Neural cell (in vitro differentiated cells): ENCODE results near the gene TACR2. TPM values are rescaled to one million over a fixed set of nuclear protein-coding genes. Genes with fewer than 3 reads are reported as not detected.

ENCODE experiments used
- H2AFZ ChIP-seq: fragments of 200-600, 300-800 bp; sonication (generic), shearing (Covaris generic); 2 replicates; pipeline ENCODE4 v1.6.0; 2014; ENCODE audit warnings: low read depth, mild to moderate bottlenecking, antibody characterized with exemption, low read length, moderate library complexity
- H3F3A ChIP-seq: fragments of 200-600 bp; shearing (Covaris generic); 2 replicates; pipeline ENCODE4 v1.6.1; 2016; ENCODE audit warnings: mild to moderate bottlenecking, moderate library complexity, mixed read lengths, antibody characterized with exemption, low read length; ENCODE audit not compliant: insufficient read depth, poor library complexity, severe bottlenecking
- H3K27ac ChIP-seq: fragments of 200-600, 300-800 bp; sonication (generic), shearing (Covaris generic); 2 replicates; pipeline ENCODE4 v1.5.1; 2014; ENCODE audit warnings: mild to moderate bottlenecking, low read length, moderate library complexity
- H3K27me3 ChIP-seq: fragments of 300-800, 200-600 bp; sonication (generic), shearing (Covaris generic); 2 replicates; pipeline ENCODE4 v1.6.0; 2014; ENCODE audit warnings: mild to moderate bottlenecking, low read depth, low read length, moderate library complexity; ENCODE audit not compliant: insufficient read depth
- H3K36me3 ChIP-seq: fragments of 300-800, 200-600 bp; sonication (generic), shearing (Covaris generic); 2 replicates; pipeline ENCODE4 v1.5.1; 2014; ENCODE audit warnings: mild to moderate bottlenecking, antibody characterized with exemption, low read length, moderate library complexity; ENCODE audit not compliant: insufficient read depth
- H3K4me2 ChIP-seq: fragments of 300-800, 200-600 bp; sonication (generic), shearing (Covaris generic); 2 replicates; pipeline ENCODE4 v1.6.0; 2014; ENCODE audit warnings: mild to moderate bottlenecking, low read length
- H3K4me3 ChIP-seq: fragments of 300-800, 200-600 bp; sonication (generic), shearing (Covaris generic); 2 replicates; pipeline ENCODE4 v1.5.1; 2014; ENCODE audit warnings: mild to moderate bottlenecking, low read length, moderate library complexity
- H3K79me2 ChIP-seq: fragments of 200-600 bp; shearing (Covaris generic); replicated peaks from 2 replicates; pipeline ENCODE4 v1.6.0; 2014; ENCODE audit warnings: mild to moderate bottlenecking, low read length, moderate library complexity; ENCODE audit not compliant: insufficient read depth
- H3K9ac ChIP-seq: fragments of 300-800, 200-600 bp; sonication (generic), shearing (Covaris generic); 2 replicates; pipeline ENCODE4 v1.6.1; 2016; ENCODE audit warnings: mild to moderate bottlenecking, low read length, mixed read lengths
- H3K9me2 ChIP-seq: fragments of 200-600 bp; shearing (Covaris generic); 2 replicates; pipeline ENCODE4 v1.6.1; 2016; ENCODE audit warnings: mild to moderate bottlenecking, low read length, mixed read lengths; ENCODE audit not compliant: insufficient read depth
- H3K9me3 ChIP-seq: fragments of 200-600, 300-800 bp; sonication (generic), shearing (Covaris generic); 2 replicates; pipeline ENCODE4 v1.6.1; 2016; ENCODE audit warnings: mild to moderate bottlenecking, mixed run types, low read length, moderate library complexity, mixed read lengths
- H4K20me1 ChIP-seq: fragments of 200-600 bp; shearing (Covaris generic); 2 replicates; pipeline ENCODE4 v1.6.1; 2016; ENCODE audit warnings: mild to moderate bottlenecking, mixed run types; ENCODE audit not compliant: insufficient read depth
- MXI1 ChIP-seq: fragments of 450-650 bp; conservative IDR thresholded peaks from 2 replicates; pipeline ENCODE4 v1.6.1; 2014; ENCODE audit warnings: antibody characterized with exemption, mild to moderate bottlenecking; ENCODE audit not compliant: poor library complexity, severe bottlenecking
- POLR2AphosphoS5 ChIP-seq: IDR thresholded peaks from 2 replicates; pipeline ENCODE4 v1.6.1; 2012
- RAD21 ChIP-seq: fragments of 450-650 bp; conservative IDR thresholded peaks from 2 replicates; pipeline ENCODE4 v1.6.1; 2014; ENCODE audit warnings: antibody characterized with exemption, mild to moderate bottlenecking, moderate library complexity
- SMC3 ChIP-seq: fragments of 450-650 bp; conservative IDR thresholded peaks from 2 replicates; pipeline ENCODE4 v1.6.1; 2014; ENCODE audit warnings: antibody characterized with exemption, mild to moderate bottlenecking, moderate library complexity; ENCODE audit not compliant: poor library complexity
- TAF1 ChIP-seq: IDR thresholded peaks from 2 replicates; pipeline ENCODE4 v1.6.1; 2012; ENCODE audit warnings: low read depth
- polyA plus RNA-seq: library from polyadenylated mRNA; depleted of rRNA; stranded (reverse); fragments of >200 nt; gene quantifications from 2 replicates; pipeline ENCODE4 v1.2.3, GENCODE V29; 2014
- TF ChIP-seq, protein P1 (sequence below): fragments of 450-650 bp; IDR thresholded peaks from 2 replicates; pipeline ENCODE4 v1.5.1; 2014; ENCODE audit warnings: antibody characterized with exemption, mild to moderate bottlenecking, moderate library complexity; ENCODE audit not compliant: poor library complexity, severe bottlenecking
- TF ChIP-seq, protein P2 (sequence below): IDR thresholded peaks from 2 replicates; pipeline ENCODE4 v1.6.1; 2012; ENCODE audit warnings: borderline replicate concordance

The TACR2 gene
- polyA plus RNA-seq, 1 donor from 2014 or later, result not detected

DNA sequence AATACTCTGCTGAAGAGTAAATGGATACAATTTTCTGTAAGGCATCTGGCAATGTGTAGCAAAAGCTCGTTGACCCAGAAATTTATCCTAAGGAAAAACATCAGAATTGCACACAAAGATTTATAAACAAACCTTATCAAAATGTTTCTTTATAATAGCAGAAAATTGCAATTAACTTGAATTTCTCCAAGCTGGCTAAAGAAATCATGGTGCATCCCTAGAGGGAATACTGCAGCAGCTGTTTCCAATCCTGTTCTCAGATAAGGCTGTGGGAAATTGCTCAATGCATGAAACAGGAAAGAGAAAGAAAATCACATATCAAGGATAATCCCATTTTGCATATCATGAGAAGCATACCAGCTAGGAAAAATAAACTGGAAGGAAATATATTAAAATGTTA lies 18.7 kb downstream of the TACR2 start:
- no peaks in the 10 kb centered on the region for H3F3A ChIP-seq
- H3K4me3 ChIP-seq, result no peak overlapping the region
- no peaks in the 10 kb centered on the region for H3K9me2 ChIP-seq
- H3K36me3 ChIP-seq, result peaks cover 9% of the 10 kb centered on the region
- H3K27me3 ChIP-seq, result no peaks in the 10 kb centered on the region
- no peak overlapping the region for H2AFZ ChIP-seq
- H3K9me3 ChIP-seq, result no peaks in the 10 kb centered on the region
- no peaks in the 10 kb centered on the region for H3K79me2 ChIP-seq
- no peaks in the 10 kb centered on the region for H4K20me1 ChIP-seq
- no peak overlapping the region for H3K4me2 ChIP-seq
- H3K9ac ChIP-seq, result no peak overlapping the region
- no peak overlapping the region for H3K27ac ChIP-seq
- TF ChIP-seq MXI1, result no peak
- no peak for TF ChIP-seq POLR2AphosphoS5
- no peak for TF ChIP-seq RAD21
- TF ChIP-seq SMC3, result no peak
- no peak for TF ChIP-seq TAF1

DNA sequence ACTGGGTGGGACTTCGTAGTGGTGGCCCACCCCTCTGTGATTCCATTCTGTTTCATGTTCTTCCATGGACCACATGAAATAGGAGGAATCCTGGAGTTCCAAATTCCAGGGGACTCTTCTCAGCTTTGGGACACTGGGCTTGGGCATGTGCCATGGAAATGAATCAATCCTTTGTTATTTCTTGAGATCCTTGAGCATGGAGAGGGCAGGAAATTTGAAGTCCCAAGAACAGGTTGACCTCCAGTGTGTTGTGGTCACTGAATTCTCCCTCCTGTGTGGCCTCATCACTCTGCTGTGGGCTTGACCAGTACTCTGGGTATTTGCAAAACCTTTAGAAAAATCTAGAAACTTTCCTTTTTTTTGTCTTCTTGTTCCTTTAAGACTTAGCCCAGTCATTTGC lies 22.7 kb downstream of the TACR2 start:
- no peak overlapping the region for H3K9ac ChIP-seq
- no peaks in the 10 kb centered on the region for H3K79me2 ChIP-seq
- no peak for TF ChIP-seq SMC3
- H3K4me2 ChIP-seq, result no peak overlapping the region
- H4K20me1 ChIP-seq, result no peaks in the 10 kb centered on the region
- H3F3A ChIP-seq, result no peaks in the 10 kb centered on the region
- no peaks in the 10 kb centered on the region for H3K9me3 ChIP-seq
- H2AFZ ChIP-seq, result no peak overlapping the region
- H3K36me3 ChIP-seq, result peaks cover 9% of the 10 kb centered on the region
- no peaks in the 10 kb centered on the region for H3K9me2 ChIP-seq
- no peak overlapping the region for H3K4me3 ChIP-seq
- no peak overlapping the region for H3K27ac ChIP-seq
- H3K27me3 ChIP-seq, result no peaks in the 10 kb centered on the region

DNA sequence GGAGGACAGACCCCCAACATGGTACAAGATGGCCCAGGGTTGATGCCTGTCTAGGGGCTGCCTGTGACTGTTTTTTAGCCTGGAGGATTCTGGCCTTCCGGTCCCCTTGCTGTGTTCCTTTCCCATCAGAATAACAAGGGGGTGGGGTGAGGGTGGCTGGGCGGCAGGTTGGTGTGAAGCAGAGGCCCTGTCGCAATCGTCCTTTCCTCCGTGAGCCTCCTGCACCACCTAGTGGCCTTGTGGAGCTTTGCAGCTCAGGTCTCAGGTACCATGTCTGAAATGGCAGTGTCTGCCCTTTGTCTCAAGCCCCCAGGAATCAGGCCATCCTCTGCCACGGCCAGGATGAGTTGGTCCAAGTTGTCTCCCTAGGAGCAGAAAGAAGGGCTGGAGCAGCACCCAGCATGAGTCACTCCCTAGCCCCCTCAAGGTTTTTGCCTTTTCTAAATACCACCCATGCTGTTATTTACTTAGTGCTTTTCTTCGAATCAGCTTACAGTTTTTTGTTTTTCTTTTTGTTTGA lies 24.2 kb downstream of the TACR2 start:
- no peaks in the 10 kb centered on the region for H3K79me2 ChIP-seq
- peak overlapping the region; percentile 24 for H3K27ac ChIP-seq
- H3K9me2 ChIP-seq, result no peaks in the 10 kb centered on the region
- H3K9ac ChIP-seq, result peak overlapping the region; percentile 55
- no peaks in the 10 kb centered on the region for H3K9me3 ChIP-seq
- TF ChIP-seq RAD21 (peak; percentile 99), SMC3 (peak; percentile 98), POLR2AphosphoS5 (no peak)
- TF ChIP-seq, protein P1, sequence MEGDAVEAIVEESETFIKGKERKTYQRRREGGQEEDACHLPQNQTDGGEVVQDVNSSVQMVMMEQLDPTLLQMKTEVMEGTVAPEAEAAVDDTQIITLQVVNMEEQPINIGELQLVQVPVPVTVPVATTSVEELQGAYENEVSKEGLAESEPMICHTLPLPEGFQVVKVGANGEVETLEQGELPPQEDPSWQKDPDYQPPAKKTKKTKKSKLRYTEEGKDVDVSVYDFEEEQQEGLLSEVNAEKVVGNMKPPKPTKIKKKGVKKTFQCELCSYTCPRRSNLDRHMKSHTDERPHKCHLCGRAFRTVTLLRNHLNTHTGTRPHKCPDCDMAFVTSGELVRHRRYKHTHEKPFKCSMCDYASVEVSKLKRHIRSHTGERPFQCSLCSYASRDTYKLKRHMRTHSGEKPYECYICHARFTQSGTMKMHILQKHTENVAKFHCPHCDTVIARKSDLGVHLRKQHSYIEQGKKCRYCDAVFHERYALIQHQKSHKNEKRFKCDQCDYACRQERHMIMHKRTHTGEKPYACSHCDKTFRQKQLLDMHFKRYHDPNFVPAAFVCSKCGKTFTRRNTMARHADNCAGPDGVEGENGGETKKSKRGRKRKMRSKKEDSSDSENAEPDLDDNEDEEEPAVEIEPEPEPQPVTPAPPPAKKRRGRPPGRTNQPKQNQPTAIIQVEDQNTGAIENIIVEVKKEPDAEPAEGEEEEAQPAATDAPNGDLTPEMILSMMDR, result peak; percentile 98
- TF ChIP-seq, protein P2, sequence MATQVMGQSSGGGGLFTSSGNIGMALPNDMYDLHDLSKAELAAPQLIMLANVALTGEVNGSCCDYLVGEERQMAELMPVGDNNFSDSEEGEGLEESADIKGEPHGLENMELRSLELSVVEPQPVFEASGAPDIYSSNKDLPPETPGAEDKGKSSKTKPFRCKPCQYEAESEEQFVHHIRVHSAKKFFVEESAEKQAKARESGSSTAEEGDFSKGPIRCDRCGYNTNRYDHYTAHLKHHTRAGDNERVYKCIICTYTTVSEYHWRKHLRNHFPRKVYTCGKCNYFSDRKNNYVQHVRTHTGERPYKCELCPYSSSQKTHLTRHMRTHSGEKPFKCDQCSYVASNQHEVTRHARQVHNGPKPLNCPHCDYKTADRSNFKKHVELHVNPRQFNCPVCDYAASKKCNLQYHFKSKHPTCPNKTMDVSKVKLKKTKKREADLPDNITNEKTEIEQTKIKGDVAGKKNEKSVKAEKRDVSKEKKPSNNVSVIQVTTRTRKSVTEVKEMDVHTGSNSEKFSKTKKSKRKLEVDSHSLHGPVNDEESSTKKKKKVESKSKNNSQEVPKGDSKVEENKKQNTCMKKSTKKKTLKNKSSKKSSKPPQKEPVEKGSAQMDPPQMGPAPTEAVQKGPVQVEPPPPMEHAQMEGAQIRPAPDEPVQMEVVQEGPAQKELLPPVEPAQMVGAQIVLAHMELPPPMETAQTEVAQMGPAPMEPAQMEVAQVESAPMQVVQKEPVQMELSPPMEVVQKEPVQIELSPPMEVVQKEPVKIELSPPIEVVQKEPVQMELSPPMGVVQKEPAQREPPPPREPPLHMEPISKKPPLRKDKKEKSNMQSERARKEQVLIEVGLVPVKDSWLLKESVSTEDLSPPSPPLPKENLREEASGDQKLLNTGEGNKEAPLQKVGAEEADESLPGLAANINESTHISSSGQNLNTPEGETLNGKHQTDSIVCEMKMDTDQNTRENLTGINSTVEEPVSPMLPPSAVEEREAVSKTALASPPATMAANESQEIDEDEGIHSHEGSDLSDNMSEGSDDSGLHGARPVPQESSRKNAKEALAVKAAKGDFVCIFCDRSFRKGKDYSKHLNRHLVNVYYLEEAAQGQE, result no peak
- H3F3A ChIP-seq, result no peaks in the 10 kb centered on the region
- H3K4me2 ChIP-seq, result no peak overlapping the region
- H3K36me3 ChIP-seq, result peaks cover 9% of the 10 kb centered on the region
- H4K20me1 ChIP-seq, result no peaks in the 10 kb centered on the region
- H3K4me3 ChIP-seq, result no peak overlapping the region
- no peaks in the 10 kb centered on the region for H3K27me3 ChIP-seq
- H2AFZ ChIP-seq, result peak overlapping the region; percentile 45
